ENCODE measurements around the gene MACROH2A2. TPM values are rescaled to one million over a fixed set of nuclear protein-coding genes. Genes with fewer than 3 reads are reported as not detected.
"Not testable (repeated sequence)": the region's sequence is repeated elsewhere in the genome, so short reads cannot be mapped to it uniquely, and the experiment has no call there.

Gene MACROH2A2
- total and polyA plus RNA-seq, 9 donors, result 18.5 to 33.7 (median 26.0) TPM

- H3K36me3 ChIP-seq (ENCODE audit: control insufficient read depth, insufficient read depth, low read length), result peaks cover 47% of the 10 kb centered on the region
- H3K9me3 ChIP-seq (replicated peaks; ENCODE audit: control insufficient read depth, low read depth, low read length), result no peaks in the 10 kb centered on the region
- DNase-seq, result no peak
- no peak overlapping the region for H3K4me3 ChIP-seq (ENCODE audit: low read length)
- H3K4me1 ChIP-seq (ENCODE audit: control insufficient read depth, insufficient read depth, low read length), result peaks cover 7% of the 10 kb centered on the region
- no peaks in the 10 kb centered on the region for H3K27me3 ChIP-seq (ENCODE audit: control insufficient read depth, insufficient read depth, low read length)
- H3K27ac ChIP-seq (ENCODE audit: low read length), result peak overlapping the region; percentile 57
- 100% methylated on average over 1 of the region's 6 CpGs for WGBS (ENCODE audit: insufficient coverage)
Measured at GRCh38 chr10:70096016-70096704, 43.5 kb downstream of the MACROH2A2 start.

DNA sequence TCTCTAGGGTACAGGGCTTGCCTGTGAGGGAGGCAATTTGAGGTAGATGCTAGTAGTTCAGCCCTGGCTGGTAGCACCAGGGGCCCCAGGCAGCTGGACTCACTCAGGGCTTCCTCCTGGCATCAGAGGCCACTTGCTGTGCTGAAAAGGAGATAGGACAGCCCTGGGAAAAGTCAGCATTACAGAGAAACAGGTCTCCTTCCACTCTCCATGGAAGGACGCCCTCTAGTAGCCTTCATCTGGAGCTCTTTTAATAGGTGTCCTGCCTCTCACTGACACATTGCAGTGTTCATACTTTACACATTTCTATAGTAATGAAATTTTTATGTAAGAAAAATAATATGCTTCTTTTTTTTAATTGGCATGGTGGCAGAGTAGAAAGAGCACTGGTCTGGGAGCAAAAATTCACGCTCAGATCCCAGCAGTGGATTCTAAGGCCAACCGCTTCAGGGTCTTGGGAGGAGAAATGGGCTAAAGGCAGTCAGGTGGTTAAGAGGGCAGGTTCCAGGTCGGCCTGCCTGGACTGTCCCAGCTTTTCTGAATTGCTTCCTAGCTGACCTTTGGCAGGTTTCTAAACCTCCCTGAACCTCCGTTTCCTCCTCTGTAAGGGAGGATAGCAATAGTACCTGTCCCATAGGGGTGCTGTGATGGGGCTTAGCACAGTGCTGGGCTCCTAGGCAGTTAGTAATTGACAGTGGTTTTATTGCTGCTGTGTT is 44.2 kb downstream of the MACROH2A2 start:
- no peak for DNase-seq
- peaks cover 45% of the 10 kb centered on the region for H3K36me3 ChIP-seq (ENCODE audit: control insufficient read depth, insufficient read depth, low read length)
- H3K4me1 ChIP-seq (ENCODE audit: control insufficient read depth, insufficient read depth, low read length), result peaks cover 7% of the 10 kb centered on the region
- H3K4me3 ChIP-seq (ENCODE audit: low read length), result no peak overlapping the region
- H3K27ac ChIP-seq (ENCODE audit: low read length), result peak overlapping the region; percentile 57
- H3K27me3 ChIP-seq (ENCODE audit: control insufficient read depth, insufficient read depth, low read length), result no peaks in the 10 kb centered on the region
- WGBS (ENCODE audit: insufficient coverage), result 60% methylated on average over 2 of the region's 5 CpGs
- no peaks in the 10 kb centered on the region for H3K9me3 ChIP-seq (replicated peaks; ENCODE audit: control insufficient read depth, low read depth, low read length)

- peaks cover 43% of the 10 kb centered on the region for H3K36me3 ChIP-seq (ENCODE audit: control insufficient read depth, insufficient read depth, low read length)
- peaks cover 7% of the 10 kb centered on the region for H3K4me1 ChIP-seq (ENCODE audit: control insufficient read depth, insufficient read depth, low read length)
- DNase-seq, result no peak
- no peaks in the 10 kb centered on the region for H3K9me3 ChIP-seq (replicated peaks; ENCODE audit: control insufficient read depth, low read depth, low read length)
- H3K27me3 ChIP-seq (ENCODE audit: control insufficient read depth, insufficient read depth, low read length), result no peaks in the 10 kb centered on the region
- no peak overlapping the region for H3K4me3 ChIP-seq (ENCODE audit: low read length)
- peak overlapping the region; percentile 20 for H3K27ac ChIP-seq (ENCODE audit: low read length)
Measured at GRCh38 chr10:70097459-70097858, 44.8 kb downstream of the MACROH2A2 start.

- peaks cover 7% of the 10 kb centered on the region for H3K4me1 ChIP-seq (ENCODE audit: control insufficient read depth, insufficient read depth, low read length)
- H3K9me3 ChIP-seq (replicated peaks; ENCODE audit: control insufficient read depth, low read depth, low read length), result no peaks in the 10 kb centered on the region
- no peaks in the 10 kb centered on the region for H3K27me3 ChIP-seq (ENCODE audit: control insufficient read depth, insufficient read depth, low read length)
- no CpG with 5 or more reads among the region's 3 CpGs for WGBS (ENCODE audit: insufficient coverage)
- H3K27ac ChIP-seq (ENCODE audit: low read length), result no peak overlapping the region
- H3K4me3 ChIP-seq (ENCODE audit: low read length), result no peak overlapping the region
- DNase-seq, result no peak
- peaks cover 35% of the 10 kb centered on the region for H3K36me3 ChIP-seq (ENCODE audit: control insufficient read depth, insufficient read depth, low read length)
Measured at GRCh38 chr10:70098271-70098670, 45.6 kb downstream of the MACROH2A2 start.

DNA sequence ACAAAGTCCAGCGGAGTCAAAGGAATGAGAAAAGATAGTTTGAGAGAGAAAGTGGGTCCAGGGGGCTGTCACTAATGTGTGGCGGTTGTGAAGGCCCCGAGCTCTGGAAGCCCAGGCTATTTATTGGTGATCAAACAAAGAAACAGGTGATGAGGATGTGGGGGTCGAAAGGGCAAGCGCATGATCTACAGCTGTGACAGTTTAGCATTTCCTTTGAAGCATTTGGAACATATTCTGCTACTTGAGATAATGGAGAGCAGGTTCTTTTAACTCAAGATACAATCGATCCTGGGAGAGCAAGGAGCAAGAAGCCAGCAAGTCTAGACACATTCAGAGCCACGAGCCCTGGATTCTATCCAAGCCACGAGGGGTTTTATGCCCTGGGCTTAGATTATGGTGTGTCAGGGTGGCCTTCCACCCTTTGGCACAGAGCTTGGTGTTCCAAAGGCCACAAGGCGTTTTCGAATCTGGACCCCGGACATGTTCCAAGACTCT is 48.5 kb downstream of the MACROH2A2 start:
- H3K36me3 ChIP-seq (ENCODE audit: control insufficient read depth, insufficient read depth, low read length), result peaks cover 27% of the 10 kb centered on the region
- H3K4me1 ChIP-seq (ENCODE audit: control insufficient read depth, insufficient read depth, low read length); H3K9me3 ChIP-seq (replicated peaks; ENCODE audit: control insufficient read depth, low read depth, low read length); H3K27ac ChIP-seq (ENCODE audit: low read length); H3K4me3 ChIP-seq (ENCODE audit: low read length); DNase-seq; H3K27me3 ChIP-seq (ENCODE audit: control insufficient read depth, insufficient read depth, low read length): not testable (repeated sequence)
- WGBS (ENCODE audit: insufficient coverage), result 48% methylated on average over 11 of the region's 11 CpGs

GRCh38 chr10:70101668-70102067 is 49.0 kb downstream of the MACROH2A2 start:
- H3K4me3 ChIP-seq (ENCODE audit: low read length), result no peak overlapping the region
- H3K4me1 ChIP-seq (ENCODE audit: control insufficient read depth, insufficient read depth, low read length), result peaks cover 5% of the 10 kb centered on the region
- no peaks in the 10 kb centered on the region for H3K27me3 ChIP-seq (ENCODE audit: control insufficient read depth, insufficient read depth, low read length)
- DNase-seq, result no peak
- no CpG with 5 or more reads among the region's 3 CpGs for WGBS (ENCODE audit: insufficient coverage)
- no peaks in the 10 kb centered on the region for H3K9me3 ChIP-seq (replicated peaks; ENCODE audit: control insufficient read depth, low read depth, low read length)
- peaks cover 27% of the 10 kb centered on the region for H3K36me3 ChIP-seq (ENCODE audit: control insufficient read depth, insufficient read depth, low read length)
- no peak overlapping the region for H3K27ac ChIP-seq (ENCODE audit: low read length)

DNA sequence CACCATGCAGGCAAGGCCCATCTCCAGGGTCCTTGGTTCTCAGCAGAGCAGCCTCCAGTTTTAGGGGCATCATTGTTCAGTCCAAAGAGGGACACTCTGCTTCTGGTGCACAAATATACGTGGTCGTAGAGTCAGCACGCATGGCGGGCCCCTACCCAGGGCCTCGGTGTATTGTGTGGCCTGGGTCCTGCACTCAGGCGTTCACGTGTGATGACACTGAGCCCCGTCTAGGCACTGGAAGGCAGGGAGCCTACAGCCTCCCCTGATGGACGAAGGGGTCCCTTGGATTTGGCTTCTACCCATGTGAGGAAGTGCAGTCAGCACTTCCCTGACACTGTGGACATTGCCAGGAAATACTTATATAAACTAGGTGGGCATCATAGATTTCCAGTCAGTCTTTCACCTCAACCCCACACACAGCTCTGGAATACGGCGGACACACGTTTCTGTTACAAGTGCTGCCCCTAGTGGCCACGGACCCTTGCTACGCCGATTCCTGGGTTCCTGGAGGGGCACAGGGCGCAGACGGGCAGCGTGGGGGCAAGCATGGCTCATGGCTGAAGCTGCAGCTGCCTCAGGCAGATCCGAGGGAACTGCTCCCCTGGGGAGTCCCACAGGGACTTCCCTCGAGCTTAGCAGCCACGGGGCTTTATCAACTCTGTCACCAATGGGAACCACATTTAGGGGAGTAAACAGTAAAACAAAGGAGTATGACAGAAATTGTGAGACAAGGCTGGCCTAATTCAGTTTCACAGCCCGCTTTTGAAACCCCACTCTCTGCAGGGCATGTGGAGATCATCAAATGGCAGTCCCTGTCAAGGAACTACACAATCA is 54.5 kb downstream of the MACROH2A2 start:
- H3K27me3 ChIP-seq (ENCODE audit: control insufficient read depth, insufficient read depth, low read length), result no peaks in the 10 kb centered on the region
- no peak overlapping the region for H3K4me3 ChIP-seq (ENCODE audit: low read length)
- H3K9me3 ChIP-seq (replicated peaks; ENCODE audit: control insufficient read depth, low read depth, low read length), result no peaks in the 10 kb centered on the region
- DNase-seq, result no peak
- WGBS (ENCODE audit: insufficient coverage), result 75% methylated on average over 16 of the region's 22 CpGs
- H3K27ac ChIP-seq (ENCODE audit: low read length), result no peak overlapping the region
- peaks cover 24% of the 10 kb centered on the region for H3K36me3 ChIP-seq (ENCODE audit: control insufficient read depth, insufficient read depth, low read length)
- peaks cover 6% of the 10 kb centered on the region for H3K4me1 ChIP-seq (ENCODE audit: control insufficient read depth, insufficient read depth, low read length)

DNA sequence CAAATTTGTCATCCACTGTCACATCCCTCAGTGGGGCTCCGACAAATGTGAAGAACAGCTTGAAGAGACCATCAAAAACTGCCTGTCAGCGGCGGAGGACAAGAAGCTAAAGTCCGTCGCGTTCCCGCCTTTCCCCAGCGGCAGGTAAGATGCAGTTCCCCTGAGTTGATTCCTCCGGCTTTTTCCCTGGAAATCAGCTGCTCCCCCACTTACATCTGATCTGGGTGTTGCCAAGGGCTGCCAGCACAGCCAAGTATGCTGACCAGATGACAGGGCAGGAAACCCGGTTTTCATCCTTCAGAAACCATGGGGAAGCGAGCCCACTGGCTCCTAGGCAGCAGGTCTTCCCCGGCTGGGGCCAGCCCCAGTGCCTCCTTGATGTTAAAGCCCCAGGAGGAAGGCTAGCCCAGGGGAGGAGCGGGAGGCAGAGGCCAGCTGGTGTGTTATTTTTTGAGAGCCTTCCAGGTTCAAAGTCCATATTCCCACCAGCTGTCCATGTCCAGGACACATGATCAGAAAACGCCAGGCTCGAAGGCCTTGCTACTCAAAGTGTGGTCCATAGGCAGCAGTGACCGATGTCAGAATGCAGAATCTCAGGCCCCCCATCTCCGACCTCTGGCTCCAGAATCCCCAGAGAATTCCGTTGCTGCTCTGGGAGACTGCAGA is 56.6 kb downstream of the MACROH2A2 start:
- Histone ChIP-seq H3K27ac (ENCODE audit: low read length) (no peak overlapping the region), H3K36me3 (ENCODE audit: control insufficient read depth, insufficient read depth, low read length) (peaks cover 38% of the 10 kb centered on the region), H3K9me3 (replicated peaks; ENCODE audit: control insufficient read depth, low read depth, low read length) (no peaks in the 10 kb centered on the region), H3K4me3 (ENCODE audit: low read length) (no peak overlapping the region), H3K27me3 (ENCODE audit: control insufficient read depth, insufficient read depth, low read length) (no peaks in the 10 kb centered on the region), H3K4me1 (ENCODE audit: control insufficient read depth, insufficient read depth, low read length) (peaks cover 6% of the 10 kb centered on the region)
- 85% methylated on average over 15 of the region's 18 CpGs for WGBS (ENCODE audit: insufficient coverage)
- peak; percentile 17 for DNase-seq

GRCh38 chr10:70111496-70111895 is 58.9 kb downstream of the MACROH2A2 start:
- H3K9me3 ChIP-seq (replicated peaks; ENCODE audit: control insufficient read depth, low read depth, low read length), result no peaks in the 10 kb centered on the region
- H3K36me3 ChIP-seq (ENCODE audit: control insufficient read depth, insufficient read depth, low read length), result peaks cover 44% of the 10 kb centered on the region
- peaks cover 6% of the 10 kb centered on the region for H3K4me1 ChIP-seq (ENCODE audit: control insufficient read depth, insufficient read depth, low read length)
- DNase-seq, result no peak
- H3K27me3 ChIP-seq (ENCODE audit: control insufficient read depth, insufficient read depth, low read length), result no peaks in the 10 kb centered on the region
- no peak overlapping the region for H3K4me3 ChIP-seq (ENCODE audit: low read length)
- H3K27ac ChIP-seq (ENCODE audit: low read length), result no peak overlapping the region
- 89% methylated on average over 14 of the region's 22 CpGs for WGBS (ENCODE audit: insufficient coverage)

Measured in muscle of leg (tissue), 11 donors.